Activated CD4-positive, CD25-positive, alpha-beta regulatory T cell treated with anti-CD3 and anti-CD28 coated beads, Interleukin-2, amount 50 U/mL, for 72 hours (primary cell): ENCODE measurements around the gene KIF25.

Experiments used
- DNase-seq: peaks from one replicate; pipeline ENCODE4 v3.0.0; 2021

The KIF25 gene

DNA sequence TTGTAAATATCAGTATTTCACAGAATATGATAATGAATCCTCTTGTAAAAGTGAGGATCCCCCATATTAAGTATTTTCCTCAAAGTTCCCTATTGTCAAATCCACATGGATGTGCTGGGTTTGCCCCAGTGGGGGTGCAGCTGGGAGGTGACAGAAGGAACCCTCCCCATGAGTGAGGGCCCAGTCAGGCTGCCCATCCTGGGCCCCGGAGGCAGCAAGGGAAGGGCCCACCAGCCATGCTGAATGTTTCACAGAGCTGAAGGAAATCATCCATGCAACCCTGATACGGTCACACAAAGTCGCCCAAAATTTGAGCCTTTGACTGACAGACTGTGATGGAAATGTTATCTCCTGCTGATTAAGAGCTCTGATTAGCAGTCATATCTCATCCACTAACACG is 41.8 kb downstream of the KIF25 start:
- no peak for DNase-seq

DNA sequence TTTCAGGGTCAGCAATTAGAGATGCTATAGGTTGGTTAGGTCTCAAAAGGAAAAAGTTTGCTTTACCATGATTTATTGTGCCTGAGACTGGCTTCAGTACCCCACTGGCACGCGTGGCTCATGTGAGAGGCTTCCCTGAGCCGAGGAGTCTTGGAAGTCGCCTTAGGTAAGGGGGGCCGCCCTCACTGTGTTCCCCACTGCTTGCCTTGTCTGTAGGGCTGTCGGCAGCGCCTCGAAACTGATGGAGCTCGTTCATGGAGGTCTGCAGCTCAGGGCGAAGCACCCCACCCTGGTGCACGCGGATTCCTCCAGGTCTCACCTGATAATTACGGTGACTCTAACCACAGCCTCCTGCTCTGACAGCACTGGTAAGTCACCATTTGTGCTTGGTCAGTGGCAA is 42.4 kb downstream of the KIF25 start:
- no peak for DNase-seq

DNA sequence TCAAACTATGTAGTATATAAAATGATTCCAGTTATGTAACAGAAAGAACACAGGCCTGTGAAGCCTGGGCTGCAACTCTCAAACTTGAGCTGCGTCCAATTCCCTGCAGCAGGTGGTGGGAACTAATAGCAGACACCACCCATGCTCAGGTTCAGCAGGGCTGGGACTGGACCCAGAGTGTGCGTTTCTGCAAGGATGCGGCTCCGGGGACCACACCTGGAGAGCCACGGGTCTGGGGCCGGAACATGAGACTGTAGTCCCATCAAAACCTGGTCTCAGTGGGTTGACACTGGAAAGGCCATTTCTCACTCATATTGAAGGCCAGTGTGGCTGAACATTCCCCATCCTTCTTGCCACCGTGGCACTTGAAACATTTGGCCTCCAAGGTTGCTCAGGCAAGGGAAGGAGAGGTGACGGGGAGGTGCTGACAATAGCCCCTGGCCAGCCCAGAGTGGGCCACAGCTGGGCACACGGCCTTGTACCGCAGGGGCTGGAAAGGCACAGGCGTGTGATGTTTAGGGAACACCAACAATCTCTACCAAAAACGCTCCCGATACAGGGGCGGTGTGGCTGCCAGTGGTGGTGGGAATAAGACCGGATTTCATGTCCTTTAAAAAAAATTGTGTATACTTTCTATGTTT is 43.5 kb downstream of the KIF25 start:
- DNase-seq: no peak

GRCh38 chr6:168041928-168042327 is 44.5 kb downstream of the KIF25 start:
- no peak for DNase-seq

DNA sequence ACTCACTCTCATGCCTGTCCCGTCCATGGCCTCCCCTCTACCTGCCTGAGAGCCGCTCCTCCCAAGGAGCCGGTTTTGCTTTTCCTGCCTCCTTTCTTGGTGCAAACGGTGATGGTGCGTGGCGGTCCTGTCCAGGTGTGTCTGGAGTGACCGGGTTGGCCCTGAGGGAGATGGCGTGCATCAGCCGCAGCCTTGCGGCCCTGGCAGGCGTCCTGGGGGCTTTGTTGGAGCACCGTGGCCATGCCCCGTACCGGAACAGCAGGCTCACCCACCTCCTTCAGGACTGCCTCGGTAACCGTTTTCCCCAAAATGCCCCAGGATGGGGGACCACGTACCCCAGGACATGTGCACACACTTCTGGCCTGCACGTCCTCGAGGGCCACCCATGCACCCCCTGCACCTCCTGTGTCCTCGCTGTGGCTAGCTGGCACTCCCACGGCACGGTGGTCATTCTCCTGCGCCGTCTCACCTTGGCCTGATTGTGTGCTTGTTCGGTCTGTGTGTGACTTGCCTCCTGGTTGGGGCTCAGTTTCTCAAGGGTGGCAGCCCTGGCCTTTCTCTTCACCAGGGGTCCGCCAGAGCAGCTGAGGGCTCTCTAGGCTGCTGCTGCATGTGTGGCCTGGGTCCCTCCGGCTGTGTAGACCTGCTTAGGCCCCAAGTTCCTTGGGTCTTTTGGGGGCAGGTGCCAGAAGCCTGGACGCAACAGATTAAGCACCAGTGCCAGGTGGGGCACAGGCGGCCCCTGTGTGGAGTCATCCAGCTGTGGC is 45.1 kb downstream of the KIF25 start:
- no peak for DNase-seq

DNA sequence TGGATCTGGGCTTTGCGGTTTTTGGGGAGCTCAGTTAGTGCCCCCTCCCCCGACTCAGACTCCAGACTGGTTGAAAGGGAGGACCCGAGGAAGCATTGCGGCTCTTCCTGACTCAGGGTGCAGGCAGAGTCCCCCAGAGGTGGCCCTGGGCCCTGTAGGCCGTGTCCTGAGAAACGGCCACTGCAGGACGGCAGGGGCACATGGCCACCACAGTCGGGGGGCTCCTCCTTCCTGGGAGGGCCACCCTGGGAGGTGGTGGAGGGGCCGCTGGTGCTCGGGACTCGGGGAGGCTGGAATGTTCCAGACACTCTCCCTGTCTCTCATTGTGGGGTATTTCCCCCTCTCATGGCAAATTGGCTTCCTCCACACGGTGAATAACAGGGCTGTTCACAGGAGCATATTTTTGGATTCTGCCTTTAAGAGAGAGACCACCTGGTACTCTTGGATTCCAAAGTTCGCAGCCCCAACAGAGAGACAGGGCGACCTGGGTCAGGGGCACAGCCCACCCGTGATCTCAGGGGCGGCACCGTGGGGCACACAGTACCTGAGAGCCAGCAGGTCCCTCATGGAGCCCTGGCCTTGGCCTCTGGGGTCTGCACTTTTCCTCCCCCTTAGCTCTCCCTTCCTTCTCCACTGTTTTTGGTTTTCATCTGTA is 45.8 kb downstream of the KIF25 start:
- no peak for DNase-seq

- DNase-seq: no peak
These were observed 46.5 kb downstream of the KIF25 start for GRCh38 chr6:168043848-168044415.

DNA sequence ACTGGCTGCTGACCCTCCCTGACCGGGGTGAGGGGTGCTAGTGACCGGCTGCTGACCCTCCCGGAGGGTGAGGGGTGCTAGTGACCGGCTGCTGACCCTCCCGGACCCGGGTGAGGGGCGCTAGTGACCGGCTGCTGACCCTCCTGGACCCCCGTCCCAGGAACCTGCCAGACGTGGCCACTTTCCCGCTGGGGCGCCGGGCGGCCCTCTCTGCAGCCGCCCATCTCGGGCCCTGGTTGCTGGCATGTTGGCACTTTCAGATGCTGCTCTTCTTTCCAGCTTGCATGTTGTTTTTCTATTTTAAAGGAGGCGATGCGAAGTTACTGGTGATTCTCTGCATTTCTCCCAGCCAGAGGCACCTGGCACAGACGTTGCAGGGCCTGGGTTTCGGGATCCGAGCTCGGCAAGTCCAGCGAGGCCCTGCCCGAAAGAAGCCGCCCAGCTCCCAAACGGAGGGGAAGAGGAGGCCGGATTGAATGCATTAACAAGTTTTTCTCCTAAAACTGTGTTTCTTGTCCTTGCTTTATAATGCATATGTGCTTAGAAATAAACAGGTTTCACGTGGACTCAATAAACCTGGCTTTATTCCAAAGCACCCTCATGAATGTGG is 47.2 kb downstream of the KIF25 start:
- no peak for DNase-seq

DNA sequence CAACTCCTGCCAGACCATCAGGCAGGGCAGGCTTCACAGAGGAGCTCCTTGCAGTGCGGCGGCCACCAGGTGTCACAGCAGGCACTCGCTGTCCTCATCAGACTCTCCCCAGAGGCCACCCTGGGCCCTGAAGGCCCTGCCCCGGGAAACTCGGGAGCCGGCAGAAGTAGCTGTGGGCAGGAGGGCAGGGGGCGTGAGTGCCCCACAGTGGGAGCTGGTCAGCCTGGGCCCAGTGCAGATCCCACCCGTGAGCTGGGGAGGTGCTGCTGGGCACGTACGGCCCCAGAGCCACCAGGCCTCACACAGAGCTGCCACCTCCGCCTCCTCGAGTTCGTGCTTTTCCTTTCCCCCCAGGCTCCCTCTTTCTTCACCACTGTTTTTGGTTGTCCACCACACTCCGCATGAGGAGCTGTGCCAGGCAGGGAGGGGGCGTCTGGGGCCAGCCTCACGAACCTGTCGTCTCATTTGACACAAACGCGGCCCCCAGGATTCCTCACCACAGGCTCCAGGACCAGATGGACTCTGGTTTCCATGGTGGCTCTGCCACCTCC is 47.7 kb downstream of the KIF25 start:
- no peak for DNase-seq

- DNase-seq: no peak
These were observed 48.5 kb downstream of the KIF25 start for GRCh38 chr6:168045706-168046620.

- DNase-seq: no peak
These were observed 49.2 kb downstream of the KIF25 start for GRCh38 chr6:168046696-168047095.

DNA sequence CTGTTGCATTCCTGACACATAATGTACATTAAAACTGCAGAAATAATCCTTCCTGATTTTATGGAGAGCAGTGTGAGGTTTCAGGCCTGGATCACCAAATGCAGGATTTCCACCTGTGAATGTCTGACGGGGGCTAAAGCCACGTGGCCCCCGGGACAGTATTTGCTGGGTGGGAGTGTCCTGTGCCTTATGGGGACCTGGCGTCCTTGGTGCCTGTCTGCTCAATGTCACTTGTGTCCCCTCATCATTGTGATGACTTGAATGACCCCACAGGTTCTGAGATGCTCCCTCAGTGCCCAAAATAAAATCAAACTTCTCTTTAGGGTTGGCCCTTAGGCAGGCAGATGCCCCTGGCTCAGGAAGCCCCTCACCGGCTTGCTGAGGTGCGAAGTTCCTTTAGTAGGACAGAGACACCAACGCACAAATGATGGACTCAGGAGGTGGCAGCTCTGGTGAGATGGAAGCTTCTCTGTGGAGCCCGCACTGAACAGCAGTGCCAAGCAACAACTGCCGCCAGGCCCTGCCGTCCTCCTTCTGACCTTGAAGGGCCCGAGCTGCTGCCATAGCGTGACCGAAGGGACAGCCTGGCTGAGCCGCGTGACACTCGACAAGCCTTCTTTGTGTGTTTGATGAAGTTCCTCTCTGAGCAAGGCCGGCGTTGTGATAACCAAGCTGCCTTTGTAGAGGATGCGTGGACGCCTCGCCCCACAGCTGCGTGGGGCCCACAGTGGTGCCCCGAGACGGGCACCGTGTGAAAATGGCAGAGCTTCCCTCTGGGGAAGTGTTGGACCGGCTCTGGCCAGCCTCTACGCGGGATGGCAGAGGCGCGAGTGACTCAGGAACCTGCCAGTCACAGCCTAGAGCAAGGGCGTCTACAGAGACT is 50.6 kb downstream of the KIF25 start:
- DNase-seq: no peak

DNA sequence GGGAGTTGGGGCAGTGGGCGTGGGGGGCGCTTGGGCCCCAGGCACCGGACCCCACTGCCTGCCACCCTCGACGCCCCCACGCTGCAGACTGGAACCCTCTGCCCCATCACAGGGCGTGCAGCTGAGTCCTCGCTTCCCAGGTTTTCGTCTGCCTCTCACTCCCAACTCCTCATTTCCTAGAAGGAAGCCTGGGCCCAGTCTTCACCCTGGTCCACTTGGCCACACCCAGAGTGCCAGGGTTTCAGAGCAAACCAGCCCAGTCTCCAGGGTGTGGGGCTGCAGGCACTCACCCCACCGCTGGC is 51.2 kb downstream of the KIF25 start:
- no peak for DNase-seq

DNA sequence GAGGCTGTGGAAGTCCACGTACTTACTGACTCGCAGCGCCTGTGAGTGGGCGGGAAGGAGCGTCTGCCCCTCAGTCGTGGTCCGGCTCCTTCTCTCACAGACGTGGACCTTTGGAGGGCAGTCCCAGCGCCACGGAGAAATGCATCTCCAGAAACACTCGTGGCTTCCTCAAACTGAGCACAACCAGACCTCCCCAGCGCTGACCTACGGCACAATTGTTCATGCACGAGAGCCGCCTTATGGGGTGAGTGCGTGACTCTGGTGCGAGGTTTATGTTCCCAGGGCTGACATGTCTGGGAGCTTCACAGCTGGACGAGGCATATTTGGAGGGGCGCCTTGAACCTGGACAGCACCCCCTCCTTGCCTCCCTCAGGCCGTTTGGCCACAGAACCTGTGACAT is 51.8 kb downstream of the KIF25 start:
- no peak for DNase-seq

- DNase-seq: no peak
These were observed 52.3 kb downstream of the KIF25 start for GRCh38 chr6:168049706-168050224.

- DNase-seq: no peak
These were observed 52.9 kb downstream of the KIF25 start for GRCh38 chr6:168050225-168050880.

- no peak for DNase-seq
These were observed 53.6 kb downstream of the KIF25 start for GRCh38 chr6:168050881-168051586.

GRCh38 chr6:168051648-168052047 is 54.2 kb downstream of the KIF25 start:
- no peak for DNase-seq

GRCh38 chr6:168052291-168052891 is 54.9 kb downstream of the KIF25 start:
- no peak for DNase-seq
